Stimulated activated CD8-positive, alpha-beta memory T cell treated with anti-CD3 and anti-CD28 coated beads, Interleukin-2, amount 100 ng/mL, for 1 hour (primary cell): ENCODE measurements around the gene COL13A1.

Experiments used
- DNase-seq, 2 donors: peaks; one replicate each; pipeline ENCODE4 v3.0.0-alpha.2; 2020; ENCODE audit warnings: low read depth in 2 of 2

COL13A1 gene

GRCh38 chr10:69944761-69945160, 143.1 kb downstream of the COL13A1 start:
- no peak for DNase-seq

DNA sequence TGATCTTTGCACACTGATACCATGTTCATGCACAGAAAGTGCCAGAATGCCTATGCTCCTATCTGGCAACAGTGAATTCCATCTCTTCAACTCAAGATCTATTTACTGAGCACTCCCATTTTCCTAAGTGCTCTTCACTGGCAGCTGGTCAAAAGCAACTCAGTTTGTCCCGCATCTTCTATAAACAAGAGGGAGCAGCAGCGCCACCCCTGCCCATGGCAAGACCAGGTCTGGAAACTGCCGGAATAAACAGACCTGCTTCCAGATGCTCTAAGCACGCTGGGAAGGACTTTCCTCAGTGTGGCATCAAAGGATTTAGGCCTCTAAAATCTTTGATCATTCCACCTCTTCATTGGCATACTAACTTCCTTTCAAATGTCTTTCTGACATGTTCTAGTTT, 146.6 kb downstream of the COL13A1 start:
- DNase-seq, result no peak

GRCh38 chr10:69949770-69950169, 148.1 kb downstream of the COL13A1 start:
- no peak for DNase-seq

DNA sequence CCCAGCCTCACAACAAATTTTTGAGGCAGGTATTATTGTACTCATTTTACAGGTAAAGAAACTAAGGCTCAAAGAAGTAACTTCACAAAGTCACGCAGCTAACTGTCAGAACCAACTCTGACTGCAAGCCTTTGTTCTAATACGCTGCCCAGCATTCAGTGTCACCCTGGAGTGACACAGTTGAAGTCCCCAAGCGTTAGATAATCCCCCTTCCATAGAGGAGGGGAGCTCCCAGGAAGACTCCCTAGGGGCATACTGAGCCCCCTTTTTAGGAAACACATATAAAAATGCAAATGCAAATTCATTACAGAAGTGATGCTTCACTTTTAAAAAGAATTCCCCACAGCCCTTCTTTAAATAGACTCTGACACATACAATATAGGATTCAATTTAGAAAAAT, 150.0 kb downstream of the COL13A1 start:
- DNase-seq, result no peak

DNA sequence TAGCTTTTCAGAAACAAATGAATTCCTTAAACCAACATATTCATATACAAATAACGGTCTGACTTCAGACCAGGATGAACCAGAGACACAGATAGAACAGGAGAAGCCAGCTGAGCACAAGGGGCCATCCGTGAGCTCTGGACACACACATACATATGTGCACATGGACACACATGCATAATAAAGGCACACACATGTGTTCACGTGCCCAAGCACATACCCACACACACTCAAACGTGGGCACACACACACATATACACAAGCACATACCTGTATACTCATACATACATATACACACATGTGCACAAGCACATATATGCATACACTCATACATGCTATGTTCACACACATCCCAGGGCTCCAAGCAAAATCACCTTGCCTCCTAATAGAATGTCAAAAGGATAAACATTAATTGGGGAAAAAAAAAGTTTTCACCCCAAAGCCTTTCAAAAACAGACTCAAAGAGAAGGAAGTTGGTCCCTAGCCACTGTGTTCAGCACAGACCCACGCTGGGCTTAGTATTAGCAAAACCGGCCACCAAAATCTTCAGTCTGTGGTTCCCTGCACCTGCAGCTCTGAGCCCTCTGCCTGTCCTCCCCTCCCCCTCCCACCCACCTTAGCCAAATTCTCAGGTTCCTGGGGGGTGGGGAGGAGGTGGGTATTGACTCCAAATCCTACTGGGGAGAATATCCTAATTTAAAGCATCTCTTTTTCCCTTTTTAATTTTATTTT, 150.5 kb downstream of the COL13A1 start:
- DNase-seq, result no peak

DNA sequence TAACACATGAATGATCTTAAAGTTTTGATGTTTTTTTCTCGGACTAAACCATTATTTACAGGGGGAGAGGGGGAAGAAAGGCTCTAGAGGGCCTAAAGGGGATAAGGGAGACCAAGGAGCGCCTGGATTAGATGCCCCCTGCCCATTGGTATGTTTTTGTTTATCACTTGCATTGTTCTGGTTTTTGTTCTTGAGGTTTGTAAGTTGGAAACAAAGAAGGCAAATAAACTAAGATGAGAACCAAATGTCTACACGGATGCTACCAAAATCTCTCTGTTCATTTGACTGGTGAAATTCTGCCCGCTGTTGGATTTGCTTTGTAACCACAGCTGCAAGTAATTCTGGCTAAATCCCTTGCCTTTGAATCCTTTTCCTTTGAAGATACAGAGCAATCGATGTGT, 151.1 kb downstream of the COL13A1 start:
- DNase-seq, result no peak

DNA sequence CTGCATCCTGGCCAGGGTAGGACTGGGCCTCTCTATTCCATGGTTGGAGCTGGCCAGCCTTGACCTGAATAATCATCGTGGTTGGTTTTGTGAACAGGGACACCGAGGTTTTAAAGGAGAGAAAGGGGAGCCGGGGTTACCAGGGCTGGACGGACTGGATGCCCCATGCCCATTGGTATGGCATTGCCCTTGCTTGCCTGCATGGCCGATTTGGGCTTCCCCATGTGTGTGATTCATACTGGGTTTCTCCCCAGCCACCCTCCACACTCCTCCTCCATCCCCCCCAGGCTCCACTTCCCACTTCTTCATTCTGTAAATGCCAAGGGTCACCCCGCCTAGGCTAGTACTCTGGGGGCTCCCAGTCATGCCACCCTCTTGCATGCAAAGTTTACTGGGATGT, 152.1 kb downstream of the COL13A1 start:
- DNase-seq, result no peak

DNA sequence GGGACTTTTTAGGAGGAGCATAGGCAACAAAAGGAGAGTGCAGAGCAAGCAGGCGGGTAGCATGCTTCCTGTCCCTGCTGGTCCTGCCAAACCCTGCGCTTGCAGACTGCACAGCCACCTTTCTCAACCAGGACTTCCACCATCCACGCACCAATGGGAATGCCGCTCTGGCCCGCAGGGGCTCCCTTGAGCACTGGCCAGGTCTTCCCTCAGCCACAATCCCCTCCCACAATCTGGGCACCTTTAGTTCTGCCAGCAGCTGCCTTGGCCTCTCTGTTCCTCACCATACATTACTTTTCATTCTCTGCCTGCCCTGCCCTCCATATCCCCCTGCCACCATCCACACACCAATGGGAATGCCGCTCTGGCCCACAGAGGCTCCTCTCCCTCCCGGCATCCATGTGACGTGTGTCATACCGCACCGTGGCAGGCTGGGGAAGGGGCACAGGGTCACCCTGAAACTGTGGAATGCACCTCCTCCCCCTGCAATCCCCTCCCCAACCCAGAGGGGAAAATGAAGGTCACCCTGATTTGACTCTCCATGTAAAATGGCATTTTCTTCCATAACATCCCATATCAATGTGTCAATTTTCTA, 153.6 kb downstream of the COL13A1 start:
- DNase-seq, result no peak

- DNase-seq, result no peak
Measured at GRCh38 chr10:69955897-69956740, 154.4 kb downstream of the COL13A1 start.

GRCh38 chr10:69956741-69957230, 155.1 kb downstream of the COL13A1 start:
- DNase-seq, result no peak

DNA sequence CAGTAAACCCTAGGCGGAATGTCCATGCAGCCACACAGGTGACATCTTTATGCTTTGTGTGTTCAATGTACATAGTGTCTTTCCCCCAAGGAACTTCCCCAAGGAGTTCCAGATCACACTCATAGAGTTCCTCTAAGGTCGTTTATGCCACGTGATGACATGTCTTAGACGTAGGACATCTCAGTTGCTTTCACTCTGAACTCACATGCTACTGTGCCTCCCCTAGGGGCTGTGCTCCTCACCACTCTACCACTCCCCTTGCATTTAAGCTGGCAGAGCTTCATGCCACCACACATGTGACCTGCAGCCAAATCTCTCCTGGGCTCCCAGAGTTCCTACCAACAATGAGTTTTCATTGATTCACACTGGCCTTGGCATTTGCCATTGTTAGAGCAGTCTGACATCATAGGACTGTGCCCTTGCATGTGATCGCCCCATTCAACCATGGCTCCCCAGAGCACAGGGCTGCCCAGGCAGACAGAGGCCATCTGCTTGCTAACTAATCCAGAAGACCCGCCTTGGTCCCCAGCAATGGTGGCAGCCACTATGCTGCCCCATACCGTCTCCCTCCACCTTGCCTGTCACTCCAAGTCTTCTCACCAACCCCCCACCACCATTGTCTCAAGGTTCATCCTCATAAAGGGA, 155.7 kb downstream of the COL13A1 start:
- no peak for DNase-seq

GRCh38 chr10:69957886-69958555, 156.3 kb downstream of the COL13A1 start:
- DNase-seq, result no peak

DNA sequence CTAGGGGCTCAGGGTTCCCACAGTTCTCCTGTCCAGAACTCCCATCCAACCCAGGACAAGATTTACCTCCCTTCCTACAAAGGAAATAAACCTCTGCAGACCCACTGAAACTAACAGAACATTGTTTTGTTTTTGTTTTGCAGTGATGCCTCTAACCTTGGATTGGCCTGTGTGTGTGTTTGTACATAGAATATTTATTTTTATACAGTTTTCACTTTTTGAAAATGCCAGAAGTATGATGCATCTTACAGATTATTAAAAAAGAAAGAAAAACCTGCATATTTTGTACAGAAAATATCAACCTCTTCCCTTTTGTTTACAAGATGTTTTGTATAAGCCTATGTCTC, 156.8 kb downstream of the COL13A1 start:
- no peak for DNase-seq

DNA sequence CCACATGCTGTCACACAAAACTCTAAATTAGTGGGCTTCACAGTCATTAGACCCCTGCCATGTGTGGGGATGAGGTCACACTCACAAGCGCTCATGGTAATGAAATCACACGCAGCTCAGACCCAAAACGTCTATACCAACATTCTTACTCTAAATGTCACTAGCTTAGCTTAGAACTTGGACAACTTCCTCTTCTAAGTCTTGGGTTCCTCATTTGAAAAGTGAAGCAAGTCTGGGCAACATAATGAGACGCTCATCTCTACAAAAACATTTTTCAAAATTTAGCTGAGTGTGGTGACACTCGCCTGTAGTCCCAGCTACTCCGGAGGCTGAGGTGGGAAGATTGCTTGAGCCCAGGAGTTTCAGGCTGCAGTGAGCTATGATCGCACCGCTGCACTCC, 158.2 kb downstream of the COL13A1 start:
- no peak for DNase-seq

- no peak for DNase-seq
Measured at GRCh38 chr10:69960606-69960987, 158.9 kb downstream of the COL13A1 start.

GRCh38 chr10:69960988-69961880, 159.5 kb downstream of the COL13A1 start:
- DNase-seq, result no peak

DNA sequence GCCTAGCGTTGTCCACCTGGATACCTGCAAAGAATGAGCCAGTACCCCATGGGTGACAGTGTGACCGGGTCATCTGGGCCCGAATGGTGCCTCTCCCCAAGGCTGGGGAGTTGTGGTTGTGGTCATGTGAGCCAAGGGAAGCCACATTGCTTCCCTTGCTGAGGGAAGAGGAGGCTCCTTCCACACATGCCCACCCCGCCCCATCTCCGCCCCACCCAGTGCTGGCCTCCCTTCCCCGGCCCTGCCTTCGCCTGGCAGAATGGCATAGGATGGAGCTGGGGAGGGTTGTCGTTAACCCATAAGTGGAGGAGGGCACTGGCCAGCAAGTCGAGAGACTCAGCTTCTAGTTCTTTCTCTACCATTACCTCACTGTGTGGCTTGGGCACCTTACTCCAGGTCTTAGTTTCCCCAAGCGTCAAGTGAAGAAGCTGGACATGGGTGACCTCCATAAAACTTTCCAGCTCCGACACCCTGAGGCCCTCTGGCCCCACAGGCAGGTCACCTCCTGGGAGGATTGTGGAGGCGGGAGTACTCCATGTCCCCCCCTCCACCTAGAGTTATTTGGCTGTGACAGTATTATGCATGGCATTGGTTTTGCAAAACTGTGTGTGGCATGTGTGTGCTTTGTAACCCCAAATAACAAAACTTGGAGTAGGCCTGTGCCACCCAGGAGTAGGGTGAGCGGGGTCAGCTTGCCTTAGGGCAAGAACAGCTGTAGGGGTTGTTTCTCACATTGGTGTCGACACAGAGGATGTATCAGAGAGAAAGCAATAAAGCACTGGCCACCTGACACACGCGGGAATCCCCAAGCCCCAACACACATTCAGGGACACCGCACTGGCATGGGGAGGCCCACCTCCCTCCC, 160.4 kb downstream of the COL13A1 start:
- no peak for DNase-seq

- no peak for DNase-seq
Measured at GRCh38 chr10:69962746-69963135, 161.0 kb downstream of the COL13A1 start.

DNA sequence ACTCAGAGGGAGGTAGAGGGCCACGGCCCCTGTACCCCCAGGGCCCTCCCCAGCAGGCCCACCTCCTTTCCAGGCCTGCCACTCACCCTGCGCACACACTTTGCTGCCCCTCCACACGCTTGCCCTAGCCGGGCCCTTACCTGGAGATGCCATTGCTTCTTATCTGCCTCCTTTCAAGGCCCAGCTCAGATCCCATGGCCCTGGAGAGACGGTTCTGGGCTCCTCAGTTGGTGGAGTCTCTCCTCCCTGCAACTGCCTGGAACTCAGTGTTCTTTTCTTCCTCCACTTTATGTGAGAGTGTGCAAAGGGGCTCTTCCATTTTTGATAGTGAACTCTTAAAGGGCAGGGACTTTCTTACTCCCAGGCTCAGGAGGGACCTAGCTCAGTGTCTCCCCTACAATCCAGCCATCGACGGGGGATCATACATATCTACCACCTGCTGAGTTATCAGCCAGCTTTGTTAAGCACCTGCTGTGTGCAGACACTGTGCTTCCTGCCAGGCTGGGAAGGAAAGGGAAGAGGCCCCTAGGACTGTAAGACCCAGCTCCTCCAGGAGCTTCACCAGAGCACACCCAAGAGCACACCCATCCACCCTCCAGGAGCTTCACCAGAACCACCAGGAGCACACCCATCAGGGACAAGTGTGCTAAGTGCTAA, 161.6 kb downstream of the COL13A1 start:
- no peak for DNase-seq
